GM12878 (cell line): ENCODE measurements around the gene UBE2L5. TPM values are rescaled to one million over a fixed set of nuclear protein-coding genes. Genes with fewer than 3 reads are reported as not detected.

Source experiments
- ATAC-seq: fragments of 200-7000 bp; cut with Tn5 transposase; 3 replicates; pipeline ENCODE4 v1.9.1; 2020; ENCODE audit warnings: mild to moderate bottlenecking, moderate library complexity
- BruUV-seq: library from RNA; stranded (reverse); fragments of 400-500 nt; replicated peaks from 2 replicates; lab custom pipeline; 2021; lab: Mats Ljungman, UMichigan
- CTCF ChIA-PET: fragments of 300-600 bp; sonication (Branson Sonifier 250); formaldehyde crosslinking; extraction: SDS; loops from one replicate; lab custom pipeline; 2021; ENCODE audit warnings: inconsistent platforms; lab: Yijun Ruan, JAX
- POLR2A ChIA-PET: fragments of 350-600 bp; formaldehyde crosslinking; extraction: SDS; loops from one replicate; lab custom pipeline; 2021; ENCODE audit warnings: inconsistent platforms; lab: Charles Lee
- RAD21 ChIA-PET: fragments of 300-600 bp; sonication (Branson Sonifier 250); formaldehyde crosslinking; loops from one replicate; lab custom pipeline; 2023; ENCODE audit warnings: antibody characterized with exemption; ENCODE audit not compliant: unreplicated experiment; lab: Charles Lee
- SMC1A ChIA-PET: fragments of 300-600 bp; sonication (Branson Sonifier 250); formaldehyde crosslinking; loops from one replicate; lab custom pipeline; 2023; ENCODE audit not compliant: unreplicated experiment, uncharacterized antibody; lab: Charles Lee
- DNase-seq: peaks from one replicate; pipeline ENCODE4 v3.0.0-alpha.2; 2011; ENCODE audit warnings: low read depth, low spot score
- FAIRE-seq: peaks from 3 replicates; lab custom pipeline; 2011; peaks lifted over from hg19 to GRCh38; lab: Jason Lieb, UNC
- H2AFZ ChIP-seq: 2 replicates; pipeline ENCODE4 v1.6.0; 2011; ENCODE audit warnings: low read depth, low read length, control low read depth; ENCODE audit not compliant: control insufficient read depth
- H3K27ac ChIP-seq: 2 replicates; pipeline ENCODE4 v1.5.1; 2011; ENCODE audit warnings: control low read depth; ENCODE audit not compliant: control insufficient read depth, insufficient read depth
- H3K27me3 ChIP-seq, 2 experiments: replicated peaks in 1 of 2; 2 replicates each; pipeline versions ENCODE4 v1.6.0 to v1.6.1; 2011; ENCODE audit warnings: low read length in 1 of 2; ENCODE audit not compliant: control insufficient read depth in 2 of 2, insufficient read depth in 2 of 2
- H3K36me3 ChIP-seq, 2 experiments: 2 replicates each; pipeline ENCODE4 v1.5.1; 2011; ENCODE audit warnings: low read length in 1 of 2; ENCODE audit not compliant: control insufficient read depth in 2 of 2, insufficient read depth in 2 of 2
- H3K4me1 ChIP-seq: 2 replicates; pipeline ENCODE4 v1.6.1; 2011; ENCODE audit warnings: mild to moderate bottlenecking, low read length, moderate library complexity, mixed read lengths; ENCODE audit not compliant: control insufficient read depth, insufficient read depth
- H3K4me2 ChIP-seq: 2 replicates; pipeline ENCODE4 v1.6.0; 2011; ENCODE audit warnings: control low read depth; ENCODE audit not compliant: control insufficient read depth, insufficient read depth
- H3K4me3 ChIP-seq: fragments of 200-600 bp; sonication (generic); 2 replicates; pipeline ENCODE4 v1.5.1; 2016
- H3K79me2 ChIP-seq: 2 replicates; pipeline ENCODE4 v1.6.0; 2011; ENCODE audit warnings: low read length; ENCODE audit not compliant: control insufficient read depth, insufficient read depth
- H3K9ac ChIP-seq: 2 replicates; pipeline ENCODE4 v1.8.0; 2011; ENCODE audit warnings: low read length, control low read depth, mixed read lengths; ENCODE audit not compliant: control insufficient read depth, insufficient read depth
- H3K9me3 ChIP-seq: replicated peaks from 3 replicates; pipeline ENCODE4 v1.5.1; 2011; ENCODE audit warnings: mild to moderate bottlenecking, low read length; ENCODE audit not compliant: control insufficient read depth, insufficient read depth
- H4K20me1 ChIP-seq: 2 replicates; pipeline ENCODE4 v1.6.0; 2011; ENCODE audit not compliant: control insufficient read depth, insufficient read depth
- ZBTB40 ChIP-seq: fragments of 450-650 bp; IDR thresholded peaks from 2 replicates; pipeline ENCODE4 v1.6.1; 2016; ENCODE audit warnings: mild to moderate bottlenecking, moderate library complexity, borderline replicate concordance
- WGBS: methylation state at CpG from one replicate; pipeline ENCODE4 v1.1.6; 2016; ENCODE audit warnings: low lambda C conversion rate; ENCODE audit not compliant: insufficient replicate concordance, insufficient coverage; ENCODE audit errors: missing lambda C conversion rate; 5-methylcytosine and 5-hydroxymethylcytosine counted together
- in situ Hi-C: fragments of 300-500 bp; cut with MboI; formaldehyde crosslinking; loops from 9 replicates; pipeline ENCODE4 v1.14.3; 2018; ENCODE audit warnings: mixed read lengths
- intact Hi-C: fragments of 100-400 bp; cut with micrococcal nuclease; formaldehyde crosslinking; loops from one replicate; pipeline ENCODE4 v1.14.2; 2022; ENCODE audit not compliant: unreplicated experiment
- polyA plus RNA-seq, 11 experiments: library from polyadenylated mRNA; depleted of rRNA in 4 of 11; unstranded in 6 of 11; stranded (reverse) in 5 of 11; fragments of >200 nt; fragmentation: Nextera tagmentation in 4 of 11; fragmentation: Illumina TruSeq in 1 of 11; extraction: Ambion mirVana in 4 of 11; extraction: Trizol in 1 of 11; gene quantifications; 1 replicate in 1 of 11; 2 replicates in 10 of 11; pipeline versions ENCODE4 v1.2.1 to v1.2.3, GENCODE V29; 2011 to 2016; ENCODE audit warnings: inconsistent platforms in 2 of 11, missing spikeins in 2 of 11, low read depth in 1 of 11
- total RNA-seq, 4 experiments: library from RNA; depleted of rRNA in 3 of 4; stranded (reverse); fragments of >200 nt in 3 of 4; fragmentation: Illumina TruSeq in 1 of 4; extraction: Trizol in 1 of 4; gene quantifications; 2 replicates each; pipeline versions ENCODE4 v1.2.1 to v1.2.3, GENCODE V29; 2013 to 2021
- TF ChIP-seq, protein P1 (sequence below): fragments of 450-650 bp; conservative IDR thresholded peaks from 2 replicates; pipeline ENCODE4 v1.6.1; 2017; ENCODE audit warnings: mild to moderate bottlenecking, moderate library complexity

The UBE2L5 gene
- total and polyA plus RNA-seq, 10 of the 15 experiments (the other 5 are each of a cell fraction or from before 2014, with no cell fraction given) = 0.03 to 1.1 (median 0.19) TPM; not detected in 2

DNA sequence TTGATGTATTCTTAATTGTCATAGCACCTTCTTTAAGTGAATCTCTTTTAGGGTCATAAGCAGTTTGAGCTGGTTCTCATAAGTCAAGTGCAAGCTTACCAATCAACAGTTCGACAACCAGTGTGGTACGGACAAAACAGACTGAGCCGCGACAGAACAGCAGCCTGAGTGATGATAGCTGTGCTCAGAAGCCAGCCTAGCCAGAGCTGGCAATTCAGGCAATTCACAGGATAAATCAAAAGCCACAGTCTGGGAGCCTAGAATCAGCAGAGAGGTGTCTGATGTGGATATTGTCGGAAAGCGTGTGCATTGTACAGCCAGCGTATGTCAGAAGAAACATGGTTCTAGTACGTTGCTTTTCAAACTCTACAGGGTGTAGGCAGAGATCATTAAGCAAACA is 14.9 kb downstream of the UBE2L5 start:
- ATAC-seq (no peak), FAIRE-seq (no peak)
- Histone ChIP-seq H3K27me3 (no peaks in the 10 kb centered on the region), H2AFZ (no peak overlapping the region), H3K9me3 (no peaks in the 10 kb centered on the region; the same call in 2 of the 3 replicates), H3K4me3 (no peak overlapping the region), H3K4me1 (peaks cover 3% of the 10 kb centered on the region; the same call in 1 of the 2 replicates), H3K9ac (no peak overlapping the region)
- intact Hi-C loops = no loop called here
- ChIA-PET POLR2A (interaction anchor here (0.7 to 1.2 kb wide), 5 partner anchors 8 to 61 kb away, joined by 3 to 5 read pairs (median 3); partner anchors contain the start of gene UBE2L5), CTCF (no interaction called here)
- 98% methylated on average over 8 of the region's 8 CpGs for WGBS
- in situ Hi-C loops = no loop called here
- no peak for TF ChIP-seq ZBTB40
- TF ChIP-seq, protein P1, sequence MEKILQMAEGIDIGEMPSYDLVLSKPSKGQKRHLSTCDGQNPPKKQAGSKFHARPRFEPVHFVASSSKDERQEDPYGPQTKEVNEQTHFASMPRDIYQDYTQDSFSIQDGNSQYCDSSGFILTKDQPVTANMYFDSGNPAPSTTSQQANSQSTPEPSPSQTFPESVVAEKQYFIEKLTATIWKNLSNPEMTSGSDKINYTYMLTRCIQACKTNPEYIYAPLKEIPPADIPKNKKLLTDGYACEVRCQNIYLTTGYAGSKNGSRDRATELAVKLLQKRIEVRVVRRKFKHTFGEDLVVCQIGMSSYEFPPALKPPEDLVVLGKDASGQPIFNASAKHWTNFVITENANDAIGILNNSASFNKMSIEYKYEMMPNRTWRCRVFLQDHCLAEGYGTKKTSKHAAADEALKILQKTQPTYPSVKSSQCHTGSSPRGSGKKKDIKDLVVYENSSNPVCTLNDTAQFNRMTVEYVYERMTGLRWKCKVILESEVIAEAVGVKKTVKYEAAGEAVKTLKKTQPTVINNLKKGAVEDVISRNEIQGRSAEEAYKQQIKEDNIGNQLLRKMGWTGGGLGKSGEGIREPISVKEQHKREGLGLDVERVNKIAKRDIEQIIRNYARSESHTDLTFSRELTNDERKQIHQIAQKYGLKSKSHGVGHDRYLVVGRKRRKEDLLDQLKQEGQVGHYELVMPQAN = no peak
- TF ChIP-seq, all 136 proteins: peak for 0
- Histone ChIP-seq H3K27ac (no peak overlapping the region), H4K20me1 (no peaks in the 10 kb centered on the region), H3K36me3 (no peaks in the 10 kb centered on the region), H3K79me2 (no peaks in the 10 kb centered on the region), H3K4me2 (no peak overlapping the region)
- DNase-seq = no peak
- no TSS peak for BruUV-seq
- ChIA-PET RAD21 (interaction anchor here (1.1 to 1.3 kb wide), 4 partner anchors 8 to 305 kb away, joined by 3 to 4 read pairs (median 3); no protein-coding TSS in a partner anchor), SMC1A (interaction anchor here (0.6 to 1.3 kb wide), 6 partner anchors 12 to 304 kb away, joined by 3 to 6 read pairs (median 4); no protein-coding TSS in a partner anchor)
